SU-DHL-6 (cell line): ENCODE results near the gene GSTM4.

Experiments
- H2AFZ ChIP-seq: fragments of 200-600 bp; sonication (generic); 2 replicates; pipeline ENCODE4 v1.6.1; 2014; ENCODE audit warnings: low read depth, mild to moderate bottlenecking, moderate library complexity, mixed read lengths, antibody characterized with exemption, low read length; ENCODE audit not compliant: severe bottlenecking
- H3F3A ChIP-seq: fragments of 200-600 bp; shearing (Covaris generic); 2 replicates; pipeline ENCODE4 v1.6.0; 2016; ENCODE audit warnings: antibody characterized with exemption, mild to moderate bottlenecking; ENCODE audit not compliant: insufficient read depth
- H3K27ac ChIP-seq: fragments of 200-600 bp; sonication (generic); 2 replicates; pipeline ENCODE4 v1.5.1; 2016; ENCODE audit warnings: low read depth, mild to moderate bottlenecking, low read length, moderate library complexity, mixed read lengths
- H3K27me3 ChIP-seq: fragments of 200-600 bp; sonication (generic), shearing (Covaris generic); 2 replicates; pipeline ENCODE4 v1.6.0; 2014; ENCODE audit warnings: mild to moderate bottlenecking, low read length
- H3K36me3 ChIP-seq: fragments of 200-600 bp; sonication (generic); 2 replicates; pipeline ENCODE4 v1.6.1; 2014; ENCODE audit warnings: mild to moderate bottlenecking, low read length, mixed read lengths
- H3K4me2 ChIP-seq: fragments of 300-600, 200-600 bp; shearing (Covaris generic), sonication (generic); 2 replicates; pipeline ENCODE4 v1.6.0; 2014; ENCODE audit warnings: low read length, low read depth, mild to moderate bottlenecking; ENCODE audit not compliant: poor library complexity, severe bottlenecking
- H3K4me3 ChIP-seq: fragments of 200-600 bp; sonication (generic); 2 replicates; pipeline ENCODE4 v1.5.1; 2014; ENCODE audit warnings: antibody characterized with exemption, low read length, mild to moderate bottlenecking, mixed read lengths; ENCODE audit not compliant: insufficient read depth, poor library complexity, severe bottlenecking
- H3K79me2 ChIP-seq: fragments of 200-600 bp; sonication (generic); 2 replicates; pipeline ENCODE4 v1.6.1; 2014; ENCODE audit warnings: mild to moderate bottlenecking, low read length, moderate library complexity; ENCODE audit not compliant: insufficient read depth
- H3K9ac ChIP-seq: fragments of 200-600 bp; sonication (generic); 2 replicates; pipeline ENCODE4 v1.7.0; 2014; ENCODE audit warnings: mild to moderate bottlenecking, low read length
- H3K9me2 ChIP-seq: fragments of 200-600 bp; sonication (generic); replicated peaks from 2 replicates; pipeline ENCODE4 v1.6.1; 2014; ENCODE audit warnings: low read length; ENCODE audit not compliant: insufficient read depth
- H3K9me3 ChIP-seq: fragments of 200-600 bp; sonication (generic); 2 replicates; pipeline ENCODE4 v1.6.1; 2014; ENCODE audit warnings: low read length, mixed read lengths; ENCODE audit not compliant: insufficient read depth
- H4K20me1 ChIP-seq: fragments of 200-600 bp; sonication (generic); 2 replicates; pipeline ENCODE4 v1.6.1; 2014; ENCODE audit warnings: low read depth, mild to moderate bottlenecking, antibody characterized with exemption, low read length, moderate library complexity, mixed read lengths
- EZH2phosphoT487 ChIP-seq: fragments of 200-600 bp; sonication (generic), shearing (Covaris generic); conservative IDR thresholded peaks from 2 replicates; pipeline ENCODE4 v1.6.1; 2018; ENCODE audit warnings: mild to moderate bottlenecking, antibody characterized with exemption, low read length, moderate library complexity, mixed read lengths
- TF ChIP-seq, protein P1 (sequence below): fragments of 200-600 bp; sonication (generic); IDR thresholded peaks from one replicate; pipeline ENCODE4 v1.5.1; 2017; ENCODE audit warnings: antibody characterized with exemption, mild to moderate bottlenecking, low read length, moderate library complexity; ENCODE audit not compliant: insufficient read depth, poor library complexity, severe bottlenecking

GSTM4 gene

DNA sequence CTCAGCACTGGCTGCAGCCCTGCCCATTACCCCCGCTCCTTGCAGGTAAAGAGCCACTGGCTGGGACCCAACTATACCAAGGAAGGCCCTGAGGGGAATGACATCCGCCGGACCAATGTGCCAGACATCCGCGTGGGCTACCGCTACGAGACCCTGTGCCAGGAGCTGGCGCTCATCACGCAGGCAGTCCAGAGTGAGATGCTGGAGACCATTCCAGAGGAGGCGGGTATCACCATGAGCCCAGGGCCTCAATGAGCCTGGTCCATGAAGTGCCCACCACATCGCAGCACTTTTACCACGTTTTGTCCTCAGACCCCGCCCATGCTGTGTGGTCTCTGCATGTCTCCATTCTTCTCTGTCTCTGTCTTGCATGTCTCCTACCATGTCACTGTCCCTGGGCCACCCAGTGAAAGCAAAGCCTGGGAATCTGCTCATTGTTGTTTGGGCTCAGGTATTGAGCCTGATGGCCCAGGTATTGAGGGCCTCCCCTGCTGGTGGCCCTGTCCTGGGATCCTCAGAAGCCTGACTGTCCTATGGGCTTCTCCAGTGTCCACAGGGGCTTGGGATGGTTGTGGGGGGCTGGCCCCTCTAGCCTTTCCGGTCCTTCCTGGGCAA lies 24.9 kb upstream of the GSTM4 start:
- Histone ChIP-seq H3K9ac (no peak overlapping the region), H3K4me3 (no peak overlapping the region), H4K20me1 (no peaks in the 10 kb centered on the region), H3K9me3 (no peaks in the 10 kb centered on the region), H2AFZ (no peak overlapping the region), H3K4me2 (no peak overlapping the region), H3K27ac (no peak overlapping the region), H3F3A (no peaks in the 10 kb centered on the region), H3K79me2 (no peaks in the 10 kb centered on the region), H3K36me3 (no peaks in the 10 kb centered on the region), H3K27me3 (no peaks in the 10 kb centered on the region), H3K9me2 (no peaks in the 10 kb centered on the region)
- TF ChIP-seq, protein P1, sequence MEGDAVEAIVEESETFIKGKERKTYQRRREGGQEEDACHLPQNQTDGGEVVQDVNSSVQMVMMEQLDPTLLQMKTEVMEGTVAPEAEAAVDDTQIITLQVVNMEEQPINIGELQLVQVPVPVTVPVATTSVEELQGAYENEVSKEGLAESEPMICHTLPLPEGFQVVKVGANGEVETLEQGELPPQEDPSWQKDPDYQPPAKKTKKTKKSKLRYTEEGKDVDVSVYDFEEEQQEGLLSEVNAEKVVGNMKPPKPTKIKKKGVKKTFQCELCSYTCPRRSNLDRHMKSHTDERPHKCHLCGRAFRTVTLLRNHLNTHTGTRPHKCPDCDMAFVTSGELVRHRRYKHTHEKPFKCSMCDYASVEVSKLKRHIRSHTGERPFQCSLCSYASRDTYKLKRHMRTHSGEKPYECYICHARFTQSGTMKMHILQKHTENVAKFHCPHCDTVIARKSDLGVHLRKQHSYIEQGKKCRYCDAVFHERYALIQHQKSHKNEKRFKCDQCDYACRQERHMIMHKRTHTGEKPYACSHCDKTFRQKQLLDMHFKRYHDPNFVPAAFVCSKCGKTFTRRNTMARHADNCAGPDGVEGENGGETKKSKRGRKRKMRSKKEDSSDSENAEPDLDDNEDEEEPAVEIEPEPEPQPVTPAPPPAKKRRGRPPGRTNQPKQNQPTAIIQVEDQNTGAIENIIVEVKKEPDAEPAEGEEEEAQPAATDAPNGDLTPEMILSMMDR: no peak
- TF ChIP-seq EZH2phosphoT487: no peak

DNA sequence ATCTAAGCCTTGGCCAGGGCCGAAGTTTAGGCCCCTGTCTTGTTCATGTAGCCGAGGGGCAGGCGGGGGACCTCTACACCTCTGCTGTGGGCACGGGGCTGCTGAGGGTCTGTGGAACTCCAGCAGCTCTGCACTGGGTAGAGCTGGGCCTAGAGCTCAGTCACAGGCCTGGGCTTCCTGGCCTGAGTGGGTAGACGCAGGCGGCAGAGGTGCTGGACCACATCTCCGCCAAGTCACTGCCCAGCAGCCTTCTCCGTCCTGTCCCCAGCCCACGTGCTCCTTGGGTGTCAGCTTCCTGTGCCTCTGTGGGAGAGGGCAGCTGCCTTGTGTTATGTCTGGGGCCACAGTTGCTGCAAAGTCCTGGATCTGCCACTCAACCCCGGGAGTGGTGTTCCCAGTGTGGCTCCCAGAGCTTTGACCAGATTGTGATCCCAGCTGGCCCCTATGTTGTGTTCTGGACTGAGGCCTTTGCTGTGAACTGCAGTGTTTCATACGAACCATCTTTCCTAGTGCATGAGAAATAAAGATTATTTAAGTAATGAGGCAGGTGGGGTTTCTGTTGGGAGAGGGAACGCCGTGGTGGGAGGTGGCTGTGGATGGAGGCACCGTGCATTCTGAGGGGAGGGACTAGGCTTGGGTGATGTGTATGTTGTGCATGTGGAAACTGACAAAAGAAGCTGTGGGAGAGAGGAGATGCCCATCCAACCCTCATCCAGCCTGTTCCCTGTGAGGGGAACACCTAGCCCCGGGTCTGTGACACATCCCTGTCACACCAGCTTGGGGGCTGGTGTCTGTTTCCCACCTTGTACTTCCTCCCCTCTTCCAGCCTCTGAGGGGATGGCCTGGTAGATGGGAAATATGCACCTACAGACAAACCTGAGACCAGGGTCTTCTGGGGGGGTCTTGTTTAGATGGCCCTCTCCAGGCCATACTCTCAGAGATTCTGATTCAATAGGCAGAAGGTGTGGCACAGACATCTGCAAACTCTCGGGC lies 24.1 kb upstream of the GSTM4 start:
- Histone ChIP-seq H3K36me3 (no peaks in the 10 kb centered on the region), H3K4me3 (no peak overlapping the region), H3K4me2 (no peak overlapping the region), H3K9ac (no peak overlapping the region), H3K9me2 (no peaks in the 10 kb centered on the region), H3K27ac (no peak overlapping the region), H2AFZ (no peak overlapping the region), H3F3A (no peaks in the 10 kb centered on the region), H3K27me3 (no peaks in the 10 kb centered on the region), H3K79me2 (no peaks in the 10 kb centered on the region), H3K9me3 (no peaks in the 10 kb centered on the region), H4K20me1 (no peaks in the 10 kb centered on the region)
- TF ChIP-seq, protein P1: no peak
- no peak for TF ChIP-seq EZH2phosphoT487

DNA sequence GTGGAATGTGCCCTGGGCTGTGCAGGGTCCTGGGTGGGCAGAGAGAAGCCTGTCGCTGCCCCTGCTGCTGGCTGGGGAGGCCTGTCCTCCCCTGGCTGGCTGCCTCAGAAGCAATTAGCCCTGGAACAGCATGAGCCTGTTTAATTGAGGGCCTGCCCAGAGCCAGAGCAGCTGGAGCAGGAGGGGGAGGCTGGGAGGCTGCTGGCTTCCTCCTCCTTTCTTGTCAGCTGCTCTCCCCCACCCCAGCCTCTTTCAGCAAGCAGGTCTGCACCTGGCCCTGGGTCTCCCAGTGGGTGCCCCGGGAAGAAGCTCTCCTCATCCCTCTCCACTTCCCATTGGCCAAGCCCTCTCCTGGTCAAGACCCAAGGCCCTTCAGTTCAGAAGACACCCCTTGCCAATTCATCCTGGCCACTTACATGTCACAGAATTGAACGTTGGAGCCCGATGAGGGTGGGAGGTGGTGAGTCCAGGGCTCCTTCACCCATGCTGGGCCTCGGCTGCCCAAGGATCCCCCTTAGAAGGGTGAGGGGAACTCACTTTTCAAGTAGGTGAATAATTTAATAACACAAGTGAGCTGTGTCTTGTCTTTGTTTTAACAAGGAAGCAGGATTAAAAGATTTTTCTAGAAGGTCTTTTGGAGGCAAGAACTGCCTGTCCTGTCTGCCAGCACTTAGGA lies 23.1 kb upstream of the GSTM4 start:
- Histone ChIP-seq H3K9me2 (no peaks in the 10 kb centered on the region), H3K9me3 (no peaks in the 10 kb centered on the region), H3F3A (no peaks in the 10 kb centered on the region), H4K20me1 (no peaks in the 10 kb centered on the region), H3K27me3 (no peaks in the 10 kb centered on the region), H3K4me2 (no peak overlapping the region), H3K79me2 (no peaks in the 10 kb centered on the region), H3K36me3 (no peaks in the 10 kb centered on the region), H3K9ac (no peak overlapping the region), H3K4me3 (no peak overlapping the region), H2AFZ (no peak overlapping the region), H3K27ac (no peak overlapping the region)
- no peak for TF ChIP-seq EZH2phosphoT487
- TF ChIP-seq, protein P1: no peak
